Spinal cord (tissue), 10 donors: ENCODE data around the gene PTDSS2. TPM values are rescaled to one million over a fixed set of nuclear protein-coding genes. Genes with fewer than 3 reads are reported as not detected.
A peak's percentile ranks its signal among the peaks of the same experiment; 100 is the strongest.

Experiments
- DNase-seq, 6 donors: peaks; one replicate each; pipeline versions ENCODE4 v3.0.0 to v3.0.0-alpha.2; 2013 to 2015; ENCODE audit warnings: low spot score in 6 of 6, low read depth in 4 of 6
- H3K27ac ChIP-seq: one replicate; pipeline ENCODE4 v1.5.1; 2013; ENCODE audit warnings: low read depth, low read length, control low read depth
- H3K27me3 ChIP-seq: one replicate; pipeline ENCODE4 v1.6.1; 2013; ENCODE audit warnings: low read length; ENCODE audit not compliant: control insufficient read depth, insufficient read depth
- H3K36me3 ChIP-seq: one replicate; pipeline ENCODE4 v1.6.1; 2013; ENCODE audit warnings: low read length; ENCODE audit not compliant: control insufficient read depth, insufficient read depth
- H3K4me1 ChIP-seq: one replicate; pipeline ENCODE4 v1.6.1; 2013; ENCODE audit warnings: low read length; ENCODE audit not compliant: control insufficient read depth, insufficient read depth
- H3K4me3 ChIP-seq: one replicate; pipeline ENCODE4 v1.5.1; 2013; ENCODE audit warnings: low read depth, low read length, control low read depth
- H3K9me3 ChIP-seq: one replicate; pipeline ENCODE4 v1.6.1; 2013; ENCODE audit warnings: low read length; ENCODE audit not compliant: control insufficient read depth, insufficient read depth
- WGBS: methylation state at CpG from one replicate; pipeline ENCODE4 v1.1.5; 2013; ENCODE audit warnings: missing lambda C conversion rate; ENCODE audit not compliant: insufficient coverage; 5-methylcytosine and 5-hydroxymethylcytosine counted together
- polyA plus RNA-seq, 2 donors: library from polyadenylated mRNA; unstranded; fragments of 120-200 nt; gene quantifications; one replicate each; pipeline ENCODE4 v1.2.1, GENCODE V29; 2013; ENCODE audit not compliant: insufficient read length in 2 of 2
- total RNA-seq, 2 donors: library from RNA; depleted of rRNA in 1 of 2; stranded (reverse); fragments of 120-200 nt in 1 of 2; fragments of >200 nt in 1 of 2; gene quantifications; one replicate each; pipeline versions ENCODE4 v1.2.3 to v1.2.4, GENCODE V29; 2013 to 2014
- donor health status: healthy.

PTDSS2 gene
- total and polyA plus RNA-seq, 4 donors, result 17.9 to 62.7 (median 40.2) TPM

GRCh38 chr11:497565-498296 is 47.7 kb downstream of the PTDSS2 start:
- no peak for DNase-seq
- 98% methylated on average over 31 of the region's 31 CpGs for WGBS
- no peaks in the 10 kb centered on the region for H3K27me3 ChIP-seq
- H3K27ac ChIP-seq, result no peak overlapping the region
- H3K4me1 ChIP-seq, result peaks cover 9% of the 10 kb centered on the region
- no peaks in the 10 kb centered on the region for H3K9me3 ChIP-seq
- H3K4me3 ChIP-seq, result no peak overlapping the region
- H3K36me3 ChIP-seq, result peaks cover 99% of the 10 kb centered on the region

GRCh38 chr11:498297-499181 is 48.5 kb downstream of the PTDSS2 start:
- WGBS, result 97% methylated on average over 39 of the region's 39 CpGs
- peaks cover 95% of the 10 kb centered on the region for H3K36me3 ChIP-seq
- no peaks in the 10 kb centered on the region for H3K9me3 ChIP-seq
- no peaks in the 10 kb centered on the region for H3K27me3 ChIP-seq
- H3K4me1 ChIP-seq, result peaks cover 9% of the 10 kb centered on the region
- no peak overlapping the region for H3K27ac ChIP-seq
- no peak overlapping the region for H3K4me3 ChIP-seq
- no peak for DNase-seq

DNA sequence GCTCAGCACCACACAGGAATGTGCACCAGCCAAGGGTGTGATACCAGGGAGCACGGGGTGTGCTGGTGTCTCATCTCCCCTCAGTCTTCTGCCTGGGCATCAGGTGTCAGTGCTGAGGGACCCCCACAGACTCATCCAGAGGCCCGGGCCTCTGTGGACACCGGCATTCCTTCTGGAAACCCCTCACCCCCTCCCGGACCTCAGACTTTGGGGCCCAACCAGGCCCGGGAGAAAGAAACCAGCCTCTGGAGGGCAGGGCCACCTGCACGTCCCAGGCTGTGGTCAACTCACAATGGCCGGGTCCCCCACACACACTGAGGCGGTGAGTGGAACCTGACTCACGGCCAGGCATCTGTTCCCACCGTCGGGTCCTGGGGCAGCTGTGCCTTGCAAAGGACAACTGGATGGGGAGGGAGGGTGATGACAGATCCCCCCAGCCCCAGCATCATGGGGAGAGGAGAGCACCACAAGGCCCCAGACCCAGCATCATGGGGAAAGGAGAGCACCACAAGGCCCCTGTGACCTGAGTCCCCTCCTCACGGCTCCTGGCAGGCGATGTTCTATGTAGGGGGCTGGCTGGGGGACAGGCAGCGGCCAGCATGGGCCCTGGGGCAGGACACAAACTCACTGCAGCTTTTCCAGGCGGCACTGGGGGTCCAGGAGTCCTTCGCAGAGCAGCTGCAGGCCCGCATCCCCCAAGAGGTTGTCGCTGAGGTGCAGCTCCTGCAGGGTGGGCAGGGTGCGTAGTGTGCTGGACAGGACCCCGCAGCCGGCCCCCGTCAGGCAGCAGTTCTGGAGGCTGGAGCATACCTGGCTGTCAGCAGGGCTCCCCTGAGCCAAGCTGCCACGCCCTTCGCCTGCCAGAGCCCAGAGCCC is 49.4 kb downstream of the PTDSS2 start:
- no peak for DNase-seq
- WGBS, result 94% methylated on average over 18 of the region's 24 CpGs

DNA sequence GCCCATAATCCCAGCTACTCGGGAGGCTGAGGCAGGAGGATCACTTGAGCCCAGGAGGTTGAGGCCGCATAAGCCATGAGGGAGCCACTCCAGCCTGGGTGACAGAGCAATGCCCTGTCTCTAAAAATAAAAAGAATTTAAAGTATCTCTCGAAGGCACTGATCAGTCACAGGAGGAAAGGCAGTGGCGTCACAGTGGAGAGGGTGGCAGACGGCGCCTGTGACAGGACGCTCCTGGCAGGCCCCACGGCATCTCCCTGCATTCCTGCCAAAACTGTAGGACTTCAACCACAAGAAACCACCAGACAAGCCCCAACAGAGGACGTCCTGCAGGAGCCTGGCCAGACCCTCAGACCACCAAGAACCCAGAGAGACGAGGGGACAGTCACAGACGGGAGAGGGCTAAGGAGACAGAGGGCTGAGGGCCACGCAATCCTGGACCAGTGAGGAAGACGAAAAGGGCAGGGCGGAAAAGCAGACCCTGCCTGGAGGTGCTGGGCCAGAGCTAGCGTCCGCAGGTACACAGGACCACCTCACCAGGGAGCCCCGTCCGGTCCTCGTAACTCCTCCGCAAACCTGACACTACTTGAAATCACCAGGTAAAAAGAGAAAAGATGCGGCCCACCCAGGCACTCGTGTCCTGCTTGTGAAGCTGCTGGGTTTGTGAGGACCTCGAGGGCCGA is 51.1 kb downstream of the PTDSS2 start:
- no peak for DNase-seq
- Histone ChIP-seq H3K27me3 (no peaks in the 10 kb centered on the region), H3K4me1 (peaks cover 35% of the 10 kb centered on the region), H3K27ac (no peak overlapping the region), H3K36me3 (peaks cover 75% of the 10 kb centered on the region), H3K9me3 (no peaks in the 10 kb centered on the region), H3K4me3 (no peak overlapping the region)
- 96% methylated on average over 22 of the region's 24 CpGs for WGBS

More for the DNA sequence above, 49.4 kb downstream of the PTDSS2 start:
- Histone ChIP-seq H3K4me3 (no peak overlapping the region), H3K4me1 (peaks cover 18% of the 10 kb centered on the region), H3K9me3 (no peaks in the 10 kb centered on the region), H3K27me3 (no peaks in the 10 kb centered on the region), H3K27ac (no peak overlapping the region), H3K36me3 (peaks cover 89% of the 10 kb centered on the region)

DNA sequence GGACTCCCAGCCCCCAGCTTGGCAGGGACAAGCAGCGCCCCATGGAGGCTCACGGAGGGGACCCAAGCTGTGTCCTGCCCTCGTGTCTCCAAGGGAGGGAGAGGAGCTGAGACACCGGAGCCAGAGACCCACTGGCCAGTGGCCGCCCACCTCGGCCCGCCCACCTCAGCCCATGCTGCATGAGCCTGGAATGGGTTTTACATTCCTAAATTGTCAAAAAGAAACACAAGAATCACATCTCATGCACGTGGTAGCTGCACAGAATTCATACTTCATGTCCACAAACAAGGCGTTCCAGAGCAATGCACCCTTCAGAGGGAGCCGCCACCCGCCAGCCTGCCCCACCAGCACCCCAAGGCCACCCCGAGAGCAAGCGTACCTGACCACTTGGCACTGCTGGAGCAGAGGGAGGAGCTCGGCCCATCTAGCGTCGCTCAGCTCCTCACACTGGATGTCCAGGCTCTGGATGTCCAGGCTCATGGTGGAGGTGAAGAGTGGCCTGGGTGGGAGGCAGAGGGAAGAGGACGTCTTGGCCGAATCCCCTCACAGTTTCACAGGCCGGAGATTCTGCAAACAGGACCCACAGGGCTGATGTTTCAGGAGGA is 51.7 kb downstream of the PTDSS2 start:
- no peak overlapping the region for H3K4me3 ChIP-seq
- DNase-seq, result no peak
- H3K27ac ChIP-seq, result no peak overlapping the region
- H3K36me3 ChIP-seq, result peaks cover 69% of the 10 kb centered on the region
- H3K9me3 ChIP-seq, result no peaks in the 10 kb centered on the region
- H3K27me3 ChIP-seq, result no peaks in the 10 kb centered on the region
- WGBS, result 91% methylated on average over 12 of the region's 19 CpGs
- peaks cover 39% of the 10 kb centered on the region for H3K4me1 ChIP-seq

GRCh38 chr11:502288-503178 is 52.5 kb downstream of the PTDSS2 start:
- no peak overlapping the region for H3K4me3 ChIP-seq
- no peak overlapping the region for H3K27ac ChIP-seq
- WGBS, result 92% methylated on average over 9 of the region's 10 CpGs
- H3K4me1 ChIP-seq, result peaks cover 39% of the 10 kb centered on the region
- DNase-seq, result no peak
- H3K9me3 ChIP-seq, result no peaks in the 10 kb centered on the region
- peaks cover 61% of the 10 kb centered on the region for H3K36me3 ChIP-seq
- no peaks in the 10 kb centered on the region for H3K27me3 ChIP-seq

GRCh38 chr11:503179-503981 is 53.3 kb downstream of the PTDSS2 start:
- DNase-seq, result no peak
- H3K9me3 ChIP-seq, result no peaks in the 10 kb centered on the region
- no peak overlapping the region for H3K27ac ChIP-seq
- 85% methylated on average over 23 of the region's 24 CpGs for WGBS
- H3K27me3 ChIP-seq, result no peaks in the 10 kb centered on the region
- peaks cover 47% of the 10 kb centered on the region for H3K4me1 ChIP-seq
- peaks cover 58% of the 10 kb centered on the region for H3K36me3 ChIP-seq
- H3K4me3 ChIP-seq, result peak overlapping the region; percentile 27
